ENCODE measurements around the gene APBA2. TPM values are rescaled to one million over a fixed set of nuclear protein-coding genes. Genes with fewer than 3 reads are reported as not detected.

Gene APBA2
- total RNA-seq, 5 donors from 2014 or later (not counting 1 experiment from before 2014, with no cell fraction given) = 78.9 to 118 (median 94.9) TPM

DNA sequence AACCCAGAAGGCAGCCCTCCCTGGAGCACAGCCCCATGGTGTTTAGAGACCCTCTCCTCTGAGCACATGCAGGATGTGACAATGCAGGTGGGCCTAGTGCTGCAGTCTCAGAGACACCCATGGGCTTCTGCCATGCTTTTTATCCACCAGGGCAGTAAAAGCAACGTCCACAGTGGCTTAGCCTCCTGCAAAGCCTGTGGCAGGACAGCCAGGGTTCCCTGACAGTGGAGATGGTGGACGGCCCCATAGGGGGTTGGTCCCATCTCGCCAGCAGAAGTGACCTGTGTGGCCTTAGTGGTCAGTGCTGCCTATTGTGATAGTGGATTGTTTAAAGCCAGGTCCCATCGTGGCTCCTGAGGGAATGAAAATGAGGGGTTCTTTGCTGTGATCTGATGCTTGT, 46.6 kb downstream of the APBA2 start:
- no peak overlapping the region for H3K4me3 Mint-ChIP-seq
- WGBS (ENCODE audit: insufficient coverage) = 88% methylated on average over 3 of the region's 4 CpGs
- H3K9me3 Mint-ChIP-seq = no peaks in the 10 kb centered on the region
- Histone ChIP-seq H3K4me3 (ENCODE audit: control insufficient read depth in 1 of 2, extremely low read depth in 1 of 2, low read length in 1 of 2) (no peak overlapping the region), H3K9me3 (no peaks in the 10 kb centered on the region), H3K27ac (ENCODE audit: low read length) (no peak overlapping the region), H3K36me3 (ENCODE audit: control insufficient read depth in 2 of 2, extremely low read depth in 1 of 2, insufficient read depth in 1 of 2, low read length in 1 of 2) (peaks cover 4 to 14% of the 10 kb centered on the region in 2 donors), H3K4me1 (ENCODE audit: control insufficient read depth in 1 of 2, extremely low read depth in 1 of 2, insufficient read depth in 2 of 2, low read length in 2 of 2) (peaks cover 22 to 62% of the 10 kb centered on the region in 2 experiments), H3K27me3 (replicated peaks in 1 of 2; ENCODE audit: control insufficient read depth in 2 of 2, extremely low read depth in 1 of 2, insufficient read depth in 2 of 2, low read length in 1 of 2) (no peaks in the 10 kb centered on the region)
- DNase-seq (no peak), ATAC-seq (replicated peaks in 1 of 4) (no peak)
- H3K4me1 Mint-ChIP-seq = peaks cover 59 to 67% (median 65%) of the 10 kb centered on the region in 3 donors
- peak overlapping the region in 1 of 2 donors; percentile 71 for H3K27ac Mint-ChIP-seq
- H3K36me3 Mint-ChIP-seq = peaks cover 25% of the 10 kb centered on the region
- ChIA-PET POLR2A (no interaction called here), CTCF (no interaction called here)
- H3K27me3 Mint-ChIP-seq = no peaks in the 10 kb centered on the region

DNA sequence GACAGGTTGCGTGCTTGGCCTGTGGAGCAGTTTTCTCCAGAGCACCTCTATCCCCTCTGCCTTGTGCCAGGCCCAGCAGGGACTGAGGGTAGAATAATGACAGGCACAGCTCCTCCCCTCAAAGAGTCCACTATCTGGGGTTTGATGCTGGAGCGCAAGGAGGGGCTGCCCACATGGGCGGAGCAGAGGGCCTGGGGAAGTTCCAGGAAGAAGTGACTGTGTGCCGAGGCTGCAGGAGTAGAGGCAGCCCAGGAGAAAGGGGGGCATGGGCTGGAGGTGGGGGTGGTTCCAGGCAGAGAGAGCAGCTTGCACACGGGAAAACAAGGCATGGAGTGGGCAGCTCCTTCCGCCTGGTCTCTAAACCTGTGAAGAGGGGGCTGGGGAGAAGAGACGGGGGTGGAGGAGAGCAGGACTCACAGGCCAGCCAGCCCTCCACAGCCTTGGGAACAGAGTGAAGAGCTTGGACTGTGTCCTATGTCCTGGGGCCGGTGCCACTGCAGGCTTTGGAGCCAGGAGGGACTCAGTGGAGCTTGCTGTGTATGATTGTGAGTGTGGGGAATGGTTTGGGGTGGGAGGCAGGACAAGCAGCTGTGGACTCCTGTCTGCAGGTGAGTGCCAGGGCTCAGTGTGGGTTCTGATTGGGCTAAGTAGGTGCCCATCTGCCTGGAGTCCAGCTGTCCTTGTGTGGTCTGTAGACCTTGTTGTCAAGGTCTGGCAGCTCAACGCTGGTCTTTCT, 48.1 kb downstream of the APBA2 start:
- ATAC-seq (replicated peaks in 1 of 4) (peak in 1 of 4 experiments; percentile 20), DNase-seq (peak in 1 of 35 experiments; percentile 38)
- ChIA-PET CTCF (no interaction called here), POLR2A (no interaction called here)
- H3K4me3 ChIP-seq (ENCODE audit: control insufficient read depth in 1 of 2, extremely low read depth in 1 of 2, low read length in 1 of 2) = no peak overlapping the region
- Mint-ChIP-seq H3K4me1 (peaks cover 70 to 77% (median 74%) of the 10 kb centered on the region in 3 donors), H3K27me3 (no peaks in the 10 kb centered on the region), H3K4me3 (peak overlapping the region in 1 of 3 donors; percentile 53), H3K36me3 (peaks cover 19% of the 10 kb centered on the region), H3K9me3 (no peaks in the 10 kb centered on the region), H3K27ac (peak overlapping the region; percentile 61 to 94)
- peaks cover 4 to 10% of the 10 kb centered on the region in 2 donors for H3K36me3 ChIP-seq (ENCODE audit: control insufficient read depth in 2 of 2, extremely low read depth in 1 of 2, insufficient read depth in 1 of 2, low read length in 1 of 2)
- no peaks in the 10 kb centered on the region for H3K27me3 ChIP-seq (replicated peaks in 1 of 2; ENCODE audit: control insufficient read depth in 2 of 2, extremely low read depth in 1 of 2, insufficient read depth in 2 of 2, low read length in 1 of 2)
- 80% methylated on average over 7 of the region's 9 CpGs for WGBS (ENCODE audit: insufficient coverage)
- no peaks in the 10 kb centered on the region for H3K9me3 ChIP-seq
- H3K27ac ChIP-seq (ENCODE audit: low read length) = no peak overlapping the region
- H3K4me1 ChIP-seq (ENCODE audit: control insufficient read depth in 1 of 2, extremely low read depth in 1 of 2, insufficient read depth in 2 of 2, low read length in 2 of 2) = peaks cover 27 to 76% of the 10 kb centered on the region in 2 experiments

DNA sequence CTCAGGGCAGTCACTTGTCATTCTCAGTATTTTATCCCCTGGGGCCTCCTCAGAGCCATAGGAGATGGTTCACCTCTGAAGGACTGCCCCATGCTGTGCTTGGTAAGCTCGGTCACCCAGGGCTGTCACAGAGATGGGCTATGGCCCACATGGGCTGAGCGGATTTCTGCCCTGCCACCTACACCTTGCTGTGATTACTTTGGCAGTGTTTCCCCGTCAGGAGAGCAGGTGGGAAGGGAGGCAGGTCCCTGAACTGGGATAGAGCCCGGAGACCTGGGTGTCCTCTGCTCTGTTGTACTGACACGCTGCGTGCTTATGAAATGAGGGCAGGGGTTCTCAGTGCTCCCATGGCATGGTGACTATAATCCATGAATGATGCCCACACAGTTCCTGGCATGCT, 48.9 kb downstream of the APBA2 start:
- H3K4me3 Mint-ChIP-seq = peak overlapping the region in 1 of 3 donors; percentile 53
- ATAC-seq (replicated peaks in 1 of 4) (no peak), DNase-seq (no peak)
- no peak overlapping the region for H3K27ac ChIP-seq (ENCODE audit: low read length)
- H3K27me3 Mint-ChIP-seq = no peaks in the 10 kb centered on the region
- no peaks in the 10 kb centered on the region for H3K27me3 ChIP-seq (replicated peaks in 1 of 2; ENCODE audit: control insufficient read depth in 2 of 2, extremely low read depth in 1 of 2, insufficient read depth in 2 of 2, low read length in 1 of 2)
- 83% methylated on average over 5 of the region's 6 CpGs for WGBS (ENCODE audit: insufficient coverage)
- peaks cover 35 to 79% of the 10 kb centered on the region in 2 experiments for H3K4me1 ChIP-seq (ENCODE audit: control insufficient read depth in 1 of 2, extremely low read depth in 1 of 2, insufficient read depth in 2 of 2, low read length in 2 of 2)
- H3K36me3 Mint-ChIP-seq = peaks cover 15% of the 10 kb centered on the region
- peak overlapping the region; percentile 94 to 95 for H3K27ac Mint-ChIP-seq
- peaks cover 76 to 79% (median 77%) of the 10 kb centered on the region in 3 donors for H3K4me1 Mint-ChIP-seq
- H3K9me3 ChIP-seq = no peaks in the 10 kb centered on the region
- ChIA-PET POLR2A (no interaction called here), CTCF (interaction anchor here (0.8 to 1.0 kb wide), 2 partner anchors 29 to 41 kb away, joined by 3 to 4 read pairs; no protein-coding TSS in a partner anchor)
- H3K4me3 ChIP-seq (ENCODE audit: control insufficient read depth in 1 of 2, extremely low read depth in 1 of 2, low read length in 1 of 2) = no peak overlapping the region
- no peaks in the 10 kb centered on the region for H3K9me3 Mint-ChIP-seq
- peaks cover 3 to 4% of the 10 kb centered on the region in 2 donors for H3K36me3 ChIP-seq (ENCODE audit: control insufficient read depth in 2 of 2, extremely low read depth in 1 of 2, insufficient read depth in 1 of 2, low read length in 1 of 2)

DNA sequence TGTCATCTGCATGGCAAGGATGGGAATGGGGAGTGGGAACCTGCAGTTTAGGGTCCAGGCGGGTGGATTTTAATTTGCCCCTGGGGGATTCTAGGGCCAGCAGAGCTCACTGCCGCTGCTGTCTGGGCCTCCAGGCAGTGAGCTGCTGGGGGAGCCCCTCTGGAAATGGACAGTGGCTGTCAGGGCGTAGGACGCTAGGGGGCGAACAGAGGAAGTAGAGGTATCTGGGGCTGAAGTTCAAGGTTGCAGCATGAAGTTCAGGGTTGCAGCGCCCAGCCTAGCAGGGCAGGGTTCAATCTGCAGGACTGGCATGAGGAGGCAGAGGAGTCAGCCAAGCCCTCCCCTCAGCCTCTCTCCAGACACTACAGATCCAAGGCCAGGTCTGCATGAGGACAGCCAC, 49.5 kb downstream of the APBA2 start:
- no peaks in the 10 kb centered on the region for H3K27me3 ChIP-seq (replicated peaks in 1 of 2; ENCODE audit: control insufficient read depth in 2 of 2, extremely low read depth in 1 of 2, insufficient read depth in 2 of 2, low read length in 1 of 2)
- H3K27ac Mint-ChIP-seq = peak overlapping the region; percentile 94 to 95
- CTCF ChIA-PET = interaction anchor here (0.6 to 1.0 kb wide), 3 partner anchors 30 to 167 kb away, joined by 3 to 4 read pairs (median 3); no protein-coding TSS in a partner anchor
- H3K9me3 ChIP-seq = no peaks in the 10 kb centered on the region
- DNase-seq (peak in 33 of 35 experiments; percentile 25 to 72 (median 54)), ATAC-seq (replicated peaks in 1 of 4) (peak; percentile 48 to 57 (median 54))
- H3K27me3 Mint-ChIP-seq = no peaks in the 10 kb centered on the region
- no peaks in the 10 kb centered on the region for H3K9me3 Mint-ChIP-seq
- WGBS (ENCODE audit: insufficient coverage) = 80% methylated on average over 4 of the region's 6 CpGs
- POLR2A ChIA-PET = no interaction called here
- peaks cover 38 to 83% of the 10 kb centered on the region in 2 experiments for H3K4me1 ChIP-seq (ENCODE audit: control insufficient read depth in 1 of 2, extremely low read depth in 1 of 2, insufficient read depth in 2 of 2, low read length in 2 of 2)
- H3K27ac ChIP-seq (ENCODE audit: low read length) = no peak overlapping the region
- H3K4me1 Mint-ChIP-seq = peaks cover 78 to 80% (median 79%) of the 10 kb centered on the region in 3 donors
- peaks cover 16% of the 10 kb centered on the region for H3K36me3 Mint-ChIP-seq
- H3K4me3 Mint-ChIP-seq = peak overlapping the region in 1 of 3 donors; percentile 78
- no peak overlapping the region for H3K4me3 ChIP-seq (ENCODE audit: control insufficient read depth in 1 of 2, extremely low read depth in 1 of 2, low read length in 1 of 2)
- peaks cover 3 to 4% of the 10 kb centered on the region in 2 donors for H3K36me3 ChIP-seq (ENCODE audit: control insufficient read depth in 2 of 2, extremely low read depth in 1 of 2, insufficient read depth in 1 of 2, low read length in 1 of 2)

DNA sequence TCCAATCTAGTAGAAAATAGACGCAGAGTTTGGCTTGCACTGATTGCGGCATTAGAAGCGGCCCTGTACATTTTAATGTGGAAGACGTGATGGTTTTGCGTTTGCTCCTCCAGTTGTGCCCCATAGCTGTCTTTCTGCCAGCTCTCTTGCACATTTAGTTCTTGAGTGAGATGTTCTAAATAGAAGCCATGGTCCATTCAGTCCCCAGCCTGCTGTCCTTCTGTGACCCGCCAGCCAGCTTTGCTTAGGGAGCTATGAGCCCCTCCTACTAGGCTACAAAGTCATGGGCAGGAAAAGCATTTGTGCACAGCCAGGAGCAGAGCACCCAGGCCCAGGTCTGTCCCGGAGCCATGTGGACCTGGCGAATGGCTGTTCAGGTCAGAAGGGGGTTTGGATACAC, 50.3 kb downstream of the APBA2 start:
- H3K36me3 ChIP-seq (ENCODE audit: control insufficient read depth in 2 of 2, extremely low read depth in 1 of 2, insufficient read depth in 1 of 2, low read length in 1 of 2) = peaks cover 3 to 4% of the 10 kb centered on the region in 2 donors
- peak overlapping the region; percentile 94 to 95 for H3K27ac Mint-ChIP-seq
- peak overlapping the region; percentile 67 for H3K27ac ChIP-seq (ENCODE audit: low read length)
- WGBS (ENCODE audit: insufficient coverage) = 96% methylated on average over 3 of the region's 8 CpGs
- no peak for DNase-seq
- peaks cover 44 to 84% of the 10 kb centered on the region in 2 experiments for H3K4me1 ChIP-seq (ENCODE audit: control insufficient read depth in 1 of 2, extremely low read depth in 1 of 2, insufficient read depth in 2 of 2, low read length in 2 of 2)
- peaks cover 16% of the 10 kb centered on the region for H3K36me3 Mint-ChIP-seq
- no peaks in the 10 kb centered on the region for H3K9me3 Mint-ChIP-seq
- ATAC-seq (replicated peaks in 1 of 4) = no peak
- no peak overlapping the region for H3K4me3 ChIP-seq (ENCODE audit: control insufficient read depth in 1 of 2, extremely low read depth in 1 of 2, low read length in 1 of 2)
- H3K27me3 Mint-ChIP-seq = no peaks in the 10 kb centered on the region
- H3K9me3 ChIP-seq = no peaks in the 10 kb centered on the region
- peaks cover 84 to 86% (median 85%) of the 10 kb centered on the region in 3 donors for H3K4me1 Mint-ChIP-seq
- CTCF ChIA-PET = no interaction called here
- no peaks in the 10 kb centered on the region for H3K27me3 ChIP-seq (replicated peaks in 1 of 2; ENCODE audit: control insufficient read depth in 2 of 2, extremely low read depth in 1 of 2, insufficient read depth in 2 of 2, low read length in 1 of 2)
- POLR2A ChIA-PET = no interaction called here
- H3K4me3 Mint-ChIP-seq = peak overlapping the region in 1 of 3 donors; percentile 78

DNA sequence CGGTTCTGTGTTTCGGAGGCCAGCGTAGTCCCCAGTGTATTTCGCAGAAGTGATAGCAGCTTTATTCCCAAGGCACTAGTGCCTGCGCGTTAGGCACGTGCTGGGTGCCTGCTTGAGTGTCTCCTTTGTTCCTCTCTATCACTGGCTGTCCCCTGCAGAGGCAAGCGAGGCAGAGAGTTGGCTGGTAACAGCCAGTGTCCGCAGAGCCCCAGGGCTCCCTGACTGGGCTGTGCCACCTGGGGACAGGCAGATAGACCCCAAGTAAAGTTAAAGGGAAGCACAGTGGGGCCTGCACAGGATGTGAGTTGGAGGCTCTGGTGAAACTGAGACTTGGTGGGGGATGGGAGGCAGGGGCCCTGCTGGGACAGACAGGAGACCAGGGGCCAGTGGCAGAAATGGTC, 50.7 kb downstream of the APBA2 start:
- Histone ChIP-seq H3K27ac (ENCODE audit: low read length) (peak overlapping the region; percentile 67), H3K4me1 (ENCODE audit: control insufficient read depth in 1 of 2, extremely low read depth in 1 of 2, insufficient read depth in 2 of 2, low read length in 2 of 2) (peaks cover 48 to 86% of the 10 kb centered on the region in 2 experiments), H3K4me3 (ENCODE audit: control insufficient read depth in 1 of 2, extremely low read depth in 1 of 2, low read length in 1 of 2) (no peak overlapping the region), H3K9me3 (no peaks in the 10 kb centered on the region), H3K27me3 (replicated peaks in 1 of 2; ENCODE audit: control insufficient read depth in 2 of 2, extremely low read depth in 1 of 2, insufficient read depth in 2 of 2, low read length in 1 of 2) (no peaks in the 10 kb centered on the region), H3K36me3 (ENCODE audit: control insufficient read depth in 2 of 2, extremely low read depth in 1 of 2, insufficient read depth in 1 of 2, low read length in 1 of 2) (peaks cover 3 to 4% of the 10 kb centered on the region in 2 donors)
- Mint-ChIP-seq H3K27me3 (no peaks in the 10 kb centered on the region), H3K36me3 (peaks cover 14% of the 10 kb centered on the region), H3K4me3 (peak overlapping the region in 1 of 3 donors; percentile 78), H3K9me3 (no peaks in the 10 kb centered on the region), H3K4me1 (peaks cover 86 to 88% (median 86%) of the 10 kb centered on the region in 3 donors), H3K27ac (peak overlapping the region; percentile 94 to 95)
- ChIA-PET CTCF (no interaction called here), POLR2A (no interaction called here)
- ATAC-seq (replicated peaks in 1 of 4) (no peak), DNase-seq (no peak)
- 91% methylated on average over 9 of the region's 9 CpGs for WGBS (ENCODE audit: insufficient coverage)
